NCI-H2107 (cell line): ENCODE results near the gene RPL18.

Experiments
- DNase-seq: peaks from one replicate; lab custom pipeline; 2025; lab: John Stamatoyannopoulos, UW

Gene RPL18

GRCh38 chr19:48629599-48630295 lies 10.8 kb upstream of the RPL18 start:
- DNase-seq, result no peak

GRCh38 chr19:48629297-48629598 lies 10.3 kb upstream of the RPL18 start:
- DNase-seq, result no peak

- DNase-seq, result no peak
Observed at GRCh38 chr19:48628486-48629296, 9.7 kb upstream of the RPL18 start.

- no peak for DNase-seq
Observed at GRCh38 chr19:48627865-48628314, 8.9 kb upstream of the RPL18 start.

GRCh38 chr19:48627201-48627864 lies 8.4 kb upstream of the RPL18 start:
- DNase-seq, result no peak

- DNase-seq, result no peak
Observed at GRCh38 chr19:48625891-48626327, 6.9 kb upstream of the RPL18 start.

- no peak for DNase-seq
Observed at GRCh38 chr19:48624791-48625723, 6.1 kb upstream of the RPL18 start.

- DNase-seq, result peak; percentile 93
Observed at GRCh38 chr19:48624067-48624594, 5.2 kb upstream of the RPL18 start.

GRCh38 chr19:48623556-48624066 lies 4.6 kb upstream of the RPL18 start:
- no peak for DNase-seq

- DNase-seq, result no peak
Observed at GRCh38 chr19:48619692-48620585, 961 bp upstream of the RPL18 start.

- no peak for DNase-seq
Observed at GRCh38 chr19:48618278-48618915, 581 bp downstream of the RPL18 start.

- no peak for DNase-seq
Observed at GRCh38 chr19:48617146-48617937, 1.6 kb downstream of the RPL18 start.

GRCh38 chr19:48616491-48617056 lies 2.4 kb downstream of the RPL18 start:
- DNase-seq, result no peak

- DNase-seq, result no peak
Observed at GRCh38 chr19:48616041-48616436, 2.9 kb downstream of the RPL18 start.

- DNase-seq, result no peak
Observed at GRCh38 chr19:48615231-48616040, 3.5 kb downstream of the RPL18 start.

GRCh38 chr19:48614436-48615230 lies 4.3 kb downstream of the RPL18 start, which contains the start of gene FAM83E:
Gene FAM83E, minus strand, starts transcription at chr19:48615076. Its CDS starts 1,704 bp downstream, at chr19:48613372.
- peak; percentile 38 for DNase-seq
